ENCODE measurements around the gene CTNNA2.

Gene CTNNA2

GRCh38 chr2:80111185-80111584 is 598.3 kb downstream of the CTNNA2 start:
- H3K4me3 ChIP-seq (ENCODE audit: control insufficient read depth, low read depth, low read length): no peak overlapping the region
- no peak for TF ChIP-seq CTCF (IDR thresholded peaks at IDR 0.05; ENCODE audit: control insufficient read depth, insufficient read depth, low read depth, low read length, missing control alignments)
- no peak for DNase-seq (ENCODE audit: low read depth)

GRCh38 chr2:80112790-80113189 is 599.9 kb downstream of the CTNNA2 start:
- no peak for TF ChIP-seq CTCF (IDR thresholded peaks at IDR 0.05; ENCODE audit: control insufficient read depth, insufficient read depth, low read depth, low read length, missing control alignments)
- no peak for DNase-seq (ENCODE audit: low read depth)
- H3K4me3 ChIP-seq (ENCODE audit: control insufficient read depth, low read depth, low read length): no peak overlapping the region

GRCh38 chr2:80113399-80113798 is 600.5 kb downstream of the CTNNA2 start:
- H3K4me3 ChIP-seq (ENCODE audit: control insufficient read depth, low read depth, low read length): no peak overlapping the region
- TF ChIP-seq CTCF (IDR thresholded peaks at IDR 0.05; ENCODE audit: control insufficient read depth, insufficient read depth, low read depth, low read length, missing control alignments): no peak
- no peak for DNase-seq (ENCODE audit: low read depth)

- no peak for DNase-seq (ENCODE audit: low read depth)
- no peak overlapping the region for H3K4me3 ChIP-seq (ENCODE audit: control insufficient read depth, low read depth, low read length)
- TF ChIP-seq CTCF (IDR thresholded peaks at IDR 0.05; ENCODE audit: control insufficient read depth, insufficient read depth, low read depth, low read length, missing control alignments): no peak
Measured at GRCh38 chr2:80114812-80115211, 602.0 kb downstream of the CTNNA2 start.

GRCh38 chr2:80117401-80117800 is 604.5 kb downstream of the CTNNA2 start:
- no peak for DNase-seq (ENCODE audit: low read depth)
- no peak overlapping the region for H3K4me3 ChIP-seq (ENCODE audit: control insufficient read depth, low read depth, low read length)
- no peak for TF ChIP-seq CTCF (IDR thresholded peaks at IDR 0.05; ENCODE audit: control insufficient read depth, insufficient read depth, low read depth, low read length, missing control alignments)

GRCh38 chr2:80120866-80121265 is 608.0 kb downstream of the CTNNA2 start:
- TF ChIP-seq CTCF (IDR thresholded peaks at IDR 0.05; ENCODE audit: control insufficient read depth, insufficient read depth, low read depth, low read length, missing control alignments): no peak
- DNase-seq (ENCODE audit: low read depth): no peak
- H3K4me3 ChIP-seq (ENCODE audit: control insufficient read depth, low read depth, low read length): no peak overlapping the region

- DNase-seq (ENCODE audit: low read depth): no peak
- no peak overlapping the region for H3K4me3 ChIP-seq (ENCODE audit: control insufficient read depth, low read depth, low read length)
- TF ChIP-seq CTCF (IDR thresholded peaks at IDR 0.05; ENCODE audit: control insufficient read depth, insufficient read depth, low read depth, low read length, missing control alignments): no peak
Measured at GRCh38 chr2:80122675-80123074, 609.8 kb downstream of the CTNNA2 start.
